Activated naive CD8-positive, alpha-beta T cell treated with anti-CD3 and anti-CD28 coated beads, Interleukin-2, amount 50 U/mL, for 16 hours (primary cell): ENCODE results near the gene MYBL2.
A peak's percentile ranks its signal among the peaks of the same experiment; 100 is the strongest.

Source experiments
- DNase-seq: peaks from one replicate; pipeline ENCODE4 v3.0.0-alpha.2; 2020; ENCODE audit warnings: low read depth, low spot score

MYBL2 gene

DNA sequence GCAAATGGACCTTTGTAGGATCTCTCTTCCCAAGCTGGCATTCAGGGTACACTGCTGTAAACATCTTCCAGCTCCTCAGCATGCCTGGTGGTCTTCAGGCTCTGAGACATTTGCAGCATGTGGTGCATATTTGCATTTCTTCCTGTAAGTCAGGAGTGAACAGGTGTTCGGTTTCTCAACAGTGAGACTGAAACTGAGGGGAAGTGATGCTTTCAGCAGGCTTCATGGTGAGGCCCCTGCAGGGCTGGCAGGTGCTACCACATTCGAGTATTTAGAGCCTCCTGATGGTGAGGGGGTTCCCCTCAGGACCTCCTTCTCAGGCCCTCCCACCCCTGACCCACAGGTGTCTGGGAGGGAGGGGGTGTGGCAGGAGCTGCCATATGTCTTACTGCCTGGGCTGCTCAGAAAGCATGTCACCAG is 15.1 kb downstream of the MYBL2 start:
- no peak for DNase-seq

DNA sequence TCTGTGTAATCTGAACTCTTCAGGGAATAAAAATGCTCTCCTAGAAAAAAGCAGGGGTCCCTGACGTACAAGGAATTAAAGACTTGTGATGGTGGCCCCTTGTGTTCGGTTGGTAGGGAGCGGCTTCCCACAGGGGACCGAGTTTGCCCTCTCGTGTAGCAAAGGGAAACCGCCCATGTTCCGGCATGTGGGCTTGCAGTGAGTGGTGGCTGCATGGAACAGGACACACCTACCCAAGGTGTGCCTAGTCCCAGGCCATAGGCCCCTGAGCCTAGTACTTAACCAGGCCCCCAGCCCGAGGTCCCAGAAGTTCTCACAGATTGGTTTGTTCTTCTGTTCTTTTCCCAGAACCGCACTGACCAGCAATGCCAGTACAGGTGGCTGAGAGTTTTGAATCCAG is 15.5 kb downstream of the MYBL2 start:
- no peak for DNase-seq

DNA sequence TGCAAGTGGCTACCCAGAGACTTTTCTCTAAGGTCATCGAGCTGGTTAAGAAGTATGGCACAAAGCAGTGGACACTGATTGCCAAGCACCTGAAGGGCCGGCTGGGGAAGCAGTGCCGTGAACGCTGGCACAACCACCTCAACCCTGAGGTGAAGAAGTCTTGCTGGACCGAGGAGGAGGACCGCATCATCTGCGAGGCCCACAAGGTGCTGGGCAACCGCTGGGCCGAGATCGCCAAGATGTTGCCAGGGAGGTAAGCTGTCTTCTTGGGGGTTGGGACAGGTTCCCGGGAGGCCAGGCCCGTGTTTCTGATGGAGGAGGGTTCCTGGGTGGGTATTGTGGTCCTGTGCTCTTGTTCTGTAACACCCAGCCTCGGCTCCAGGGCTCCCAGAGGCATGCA is 19.9 kb downstream of the MYBL2 start:
- DNase-seq: no peak

DNA sequence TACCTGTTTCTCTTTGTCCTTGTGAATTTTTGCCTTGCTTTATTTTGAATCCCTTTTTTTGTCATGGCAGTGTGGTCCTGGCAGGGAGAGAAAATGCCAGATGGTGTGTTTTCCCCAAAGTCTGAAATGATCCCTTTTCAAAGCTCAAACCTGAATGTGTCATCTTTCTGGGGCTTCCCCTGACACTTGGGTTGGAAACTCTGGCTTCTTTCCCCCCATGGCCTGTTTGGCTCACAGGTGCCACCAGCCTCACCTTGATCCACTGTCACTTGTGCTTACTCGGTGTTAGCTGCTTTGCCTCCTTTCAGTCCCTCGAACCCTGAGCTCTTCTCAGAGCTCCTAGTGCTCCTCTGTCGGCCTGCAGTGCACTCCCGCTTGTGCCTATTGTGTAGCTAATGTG is 22.3 kb downstream of the MYBL2 start:
- no peak for DNase-seq

DNA sequence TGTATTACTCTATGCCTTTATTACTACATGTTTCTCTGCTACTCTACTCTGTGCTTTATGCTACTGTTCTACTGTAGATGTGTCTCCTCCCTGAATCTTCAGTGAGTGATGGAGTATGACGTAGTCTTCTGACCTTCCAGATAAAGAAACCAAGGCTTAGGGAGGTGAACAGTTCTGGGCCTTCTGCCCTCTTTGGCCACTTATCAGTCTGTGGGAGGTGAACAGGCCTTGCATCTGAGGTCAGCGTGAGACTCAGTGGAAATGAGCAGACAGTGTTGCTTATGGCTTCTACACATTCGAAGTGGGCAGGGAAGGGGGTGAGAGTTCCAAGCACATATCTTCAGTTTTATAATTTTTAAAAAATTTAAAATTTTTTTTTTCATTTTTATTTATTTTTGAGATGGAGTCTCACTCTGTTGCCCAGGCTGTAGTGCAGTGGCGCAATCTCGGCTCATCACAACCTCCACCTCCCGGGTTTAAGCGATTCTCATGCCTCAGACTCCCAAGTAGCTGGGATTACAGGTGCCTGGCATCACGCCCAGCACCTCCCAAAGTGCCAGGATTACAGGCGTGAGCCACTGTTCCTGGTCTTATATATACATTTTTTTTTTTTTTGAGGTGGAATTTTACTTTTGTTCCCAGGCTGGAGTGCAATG is 24.2 kb downstream of the MYBL2 start:
- DNase-seq: no peak

DNA sequence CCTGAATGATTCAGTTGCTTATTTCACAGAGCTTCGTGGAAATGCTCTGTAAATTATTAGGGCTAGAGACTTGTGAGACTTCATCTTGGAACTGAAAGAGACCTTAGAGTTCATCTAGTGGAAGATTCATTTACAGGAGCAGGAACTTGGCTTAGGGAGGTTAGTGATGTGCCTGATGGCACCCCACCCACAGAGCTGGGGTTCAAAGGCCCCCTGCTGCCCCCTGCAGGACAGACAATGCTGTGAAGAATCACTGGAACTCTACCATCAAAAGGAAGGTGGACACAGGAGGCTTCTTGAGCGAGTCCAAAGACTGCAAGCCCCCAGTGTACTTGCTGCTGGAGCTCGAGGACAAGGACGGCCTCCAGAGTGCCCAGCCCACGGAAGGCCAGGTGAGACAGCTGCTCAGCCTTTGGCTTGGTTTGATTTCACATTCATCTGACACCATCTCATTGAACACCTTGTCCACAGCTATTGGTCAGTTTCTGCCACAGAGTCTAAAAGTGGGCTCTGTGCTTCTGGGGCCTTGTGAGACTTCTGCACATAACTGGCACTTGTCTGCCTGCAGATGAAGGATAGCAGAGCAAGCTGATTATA is 25.1 kb downstream of the MYBL2 start:
- DNase-seq: peak; percentile 27

GRCh38 chr20:43694763-43695162 is 27.8 kb downstream of the MYBL2 start:
- DNase-seq: no peak

DNA sequence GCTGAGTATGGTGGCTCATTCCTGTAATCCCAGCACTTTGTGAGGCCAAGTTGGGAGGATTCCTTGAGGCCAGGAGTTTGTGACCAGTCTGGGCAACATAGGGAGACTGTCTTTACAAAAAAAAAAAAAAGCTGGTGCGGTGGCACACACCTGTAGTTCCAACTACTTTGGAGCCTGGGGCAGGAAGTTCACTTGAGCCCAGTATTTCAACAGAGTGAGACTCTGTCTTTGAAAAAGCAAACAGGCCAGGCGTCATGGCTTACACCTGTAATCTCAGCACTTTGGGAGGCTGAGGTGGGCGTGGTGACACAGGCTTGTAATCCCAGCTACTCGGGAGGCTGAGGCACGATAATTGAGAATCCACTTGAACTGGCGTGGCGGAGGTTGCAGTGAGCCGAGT is 28.7 kb downstream of the MYBL2 start:
- DNase-seq: no peak

- no peak for DNase-seq
These were observed 33.1 kb downstream of the MYBL2 start for GRCh38 chr20:43699941-43700565.

DNA sequence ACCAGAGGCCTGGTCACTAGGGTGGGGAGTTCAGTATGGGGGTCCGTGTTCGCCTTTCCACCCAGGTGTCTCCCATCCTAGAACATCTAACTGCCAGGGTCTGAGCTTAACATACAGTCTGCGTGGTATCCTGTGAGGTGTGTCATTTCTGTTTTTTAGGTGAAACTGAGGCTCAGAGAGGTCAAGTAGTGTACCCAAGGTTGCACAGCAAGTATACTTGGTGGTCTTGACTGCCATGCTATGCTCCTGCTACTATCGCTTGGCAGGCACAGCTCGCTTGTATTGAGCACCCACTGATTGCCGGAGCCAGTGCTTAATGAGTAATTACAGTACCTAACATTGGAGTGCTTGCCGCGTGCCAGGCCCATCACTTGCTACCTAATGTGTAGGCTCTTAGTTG is 33.7 kb downstream of the MYBL2 start:
- DNase-seq: no peak

- no peak for DNase-seq
These were observed 35.6 kb downstream of the MYBL2 start for GRCh38 chr20:43702502-43702901.

- DNase-seq: no peak
These were observed 43.6 kb downstream of the MYBL2 start for GRCh38 chr20:43710370-43711044.

DNA sequence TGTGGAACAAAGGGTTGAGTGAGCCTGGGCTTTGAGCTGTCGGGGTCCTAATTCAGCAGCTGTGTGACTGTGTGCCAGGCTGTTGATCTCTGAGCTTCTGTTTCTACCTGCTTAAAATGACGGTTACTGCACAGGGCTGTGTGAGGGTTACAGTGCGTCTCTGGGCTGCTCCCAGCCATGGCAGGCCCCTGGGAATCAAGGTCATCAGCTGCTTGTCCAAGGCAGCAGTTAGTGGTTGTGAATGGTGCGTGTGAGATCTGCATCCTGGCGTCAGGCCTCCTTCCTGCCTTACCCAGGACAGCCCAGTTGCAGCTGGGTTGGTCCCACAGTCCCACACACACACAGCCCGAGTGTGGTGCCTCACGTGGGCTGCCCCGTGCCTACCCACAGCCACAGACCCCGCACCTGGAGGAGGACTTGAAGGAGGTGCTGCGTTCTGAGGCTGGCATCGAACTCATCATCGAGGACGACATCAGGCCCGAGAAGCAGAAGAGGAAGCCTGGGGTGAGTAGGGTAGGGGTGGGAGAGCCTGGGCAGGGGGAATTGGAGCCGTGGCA is 44.3 kb downstream of the MYBL2 start:
- no peak for DNase-seq

GRCh38 chr20:43715044-43715443 is 48.1 kb downstream of the MYBL2 start:
- DNase-seq: no peak

- no peak for DNase-seq
These were observed 48.6 kb downstream of the MYBL2 start for GRCh38 chr20:43715511-43715910.

DNA sequence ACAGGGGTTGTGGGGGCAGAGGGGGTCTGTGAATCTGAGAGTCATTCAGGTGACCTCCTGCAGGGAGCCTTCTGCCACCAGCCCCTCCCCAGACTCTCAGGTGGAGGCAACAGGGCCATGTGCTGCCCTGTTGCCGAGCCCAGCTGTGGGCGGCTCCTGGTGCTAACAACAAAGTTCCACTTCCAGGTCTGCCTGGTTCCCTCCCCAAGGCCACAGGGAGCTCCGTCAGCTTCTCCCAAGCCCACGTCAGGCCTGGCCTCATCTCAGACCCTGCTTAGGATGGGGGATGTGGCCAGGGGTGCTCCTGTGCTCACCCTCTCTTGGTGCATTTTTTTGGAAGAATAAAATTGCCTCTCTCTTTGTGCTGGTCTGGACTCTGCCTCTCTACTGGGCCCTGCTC is 49.2 kb downstream of the MYBL2 start:
- no peak for DNase-seq

DNA sequence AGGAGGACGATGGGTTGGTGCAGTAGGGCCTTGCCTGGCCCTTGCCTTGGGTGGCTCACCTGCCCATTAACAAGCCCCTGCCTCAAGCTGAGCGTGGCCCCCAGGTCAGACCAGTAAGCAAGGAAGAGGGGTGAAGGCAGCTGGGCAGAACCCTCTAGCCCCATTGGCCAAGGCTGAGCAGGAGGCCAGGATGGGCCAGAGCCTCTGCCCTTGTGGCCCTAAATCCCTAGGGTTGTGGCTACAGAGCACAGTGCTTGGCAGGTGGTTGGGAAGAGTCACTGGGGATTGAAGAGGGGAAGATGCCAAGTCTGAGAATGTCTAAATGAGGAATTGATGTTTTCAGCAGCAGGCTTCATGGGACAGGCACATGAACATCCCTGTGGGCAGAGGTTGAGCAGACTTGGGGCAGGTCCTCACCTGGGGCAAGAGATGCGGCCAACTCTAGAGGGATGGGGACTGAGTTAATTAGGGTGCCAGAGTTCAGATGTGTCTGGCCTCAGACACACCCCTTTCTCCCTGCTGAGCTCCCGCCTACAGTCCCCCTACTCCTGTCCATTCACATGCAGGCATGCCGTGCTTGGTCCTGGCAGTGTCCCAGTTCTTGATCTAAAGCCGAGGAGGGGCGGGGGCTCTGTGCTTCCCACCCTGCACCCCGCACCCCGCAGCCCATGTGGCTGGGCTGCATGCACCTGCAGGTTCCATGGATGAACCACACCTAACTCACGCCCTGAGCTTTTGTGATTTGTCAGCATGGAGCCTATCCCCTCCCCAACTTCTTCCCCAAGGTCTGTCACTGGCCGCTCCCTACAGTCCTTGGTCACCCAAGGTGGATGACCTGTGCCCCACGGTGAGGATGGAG is 50.1 kb downstream of the MYBL2 start:
- DNase-seq: no peak

DNA sequence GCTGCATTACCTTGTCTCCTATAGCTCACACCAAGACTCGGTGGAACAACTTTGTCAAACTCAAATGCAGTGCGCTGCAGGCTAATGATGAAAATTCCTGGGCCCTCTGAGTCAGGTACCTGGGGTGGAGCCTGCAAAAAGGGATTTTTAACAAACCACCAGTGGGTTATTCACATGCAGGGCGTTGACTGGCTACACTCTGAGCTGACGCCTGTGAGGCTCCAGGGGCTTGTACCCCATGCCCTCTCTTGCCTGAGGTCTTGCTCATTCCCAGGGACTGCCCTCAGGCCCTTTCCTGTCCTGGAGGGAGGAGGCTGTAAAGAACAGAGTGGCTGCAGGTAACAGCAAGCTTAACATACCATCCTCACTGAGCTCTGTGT is 50.7 kb downstream of the MYBL2 start:
- DNase-seq: no peak

GRCh38 chr20:43720007-43720406 is 53.1 kb downstream of the MYBL2 start:
- DNase-seq: no peak

- no peak for DNase-seq
These were observed 54.1 kb downstream of the MYBL2 start for GRCh38 chr20:43721097-43721428.

DNA sequence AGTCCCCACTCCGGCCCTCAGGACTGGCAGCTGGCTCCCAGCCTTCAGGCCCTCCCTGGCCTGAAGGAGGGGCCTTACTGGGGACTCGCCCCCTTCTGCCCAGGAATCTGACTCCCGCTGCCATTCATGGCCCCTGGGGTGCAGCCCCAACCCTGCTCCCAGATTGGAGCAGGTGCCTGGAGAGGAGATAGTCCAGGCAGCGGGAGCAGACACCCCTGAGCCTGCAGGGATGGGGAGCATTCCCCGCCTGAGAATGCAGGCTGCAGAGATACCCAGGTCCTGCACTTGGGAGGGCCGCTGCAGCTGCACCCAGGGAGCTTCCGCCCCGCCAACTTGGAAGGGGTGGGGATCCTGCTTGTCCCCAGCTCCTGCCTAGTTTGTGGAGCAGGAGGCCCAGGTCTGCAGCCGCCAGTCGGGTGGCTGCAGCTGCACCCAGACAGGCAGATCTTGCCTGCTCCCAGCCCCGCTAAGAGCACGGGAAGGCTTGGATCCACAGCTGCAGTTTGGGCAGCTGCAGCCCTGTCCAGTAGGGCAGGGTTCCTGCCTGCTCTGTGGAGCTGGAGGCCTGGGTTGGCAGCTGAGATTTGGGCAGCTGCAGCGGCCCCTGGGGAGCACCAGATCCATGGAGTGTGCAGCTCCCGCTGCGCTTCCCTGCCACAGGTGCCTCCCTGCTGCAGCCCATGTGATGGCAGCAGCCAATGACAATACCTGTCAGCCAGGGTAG is 54.7 kb downstream of the MYBL2 start:
- DNase-seq: no peak
